CD1c-positive myeloid dendritic cell (primary cell): Measurements from ENCODE around the gene ATP9A.
A peak's percentile ranks its signal among the peaks of the same experiment; 100 is the strongest.
"Not testable (repeated sequence)": the region's sequence is repeated elsewhere in the genome, so short reads cannot be mapped to it uniquely, and the experiment has no call there.

Source experiments
- DNase-seq: peaks from one replicate; pipeline ENCODE4 v3.0.0-alpha.2; 2016; ENCODE audit errors: extremely low spot score

ATP9A gene, protein sequence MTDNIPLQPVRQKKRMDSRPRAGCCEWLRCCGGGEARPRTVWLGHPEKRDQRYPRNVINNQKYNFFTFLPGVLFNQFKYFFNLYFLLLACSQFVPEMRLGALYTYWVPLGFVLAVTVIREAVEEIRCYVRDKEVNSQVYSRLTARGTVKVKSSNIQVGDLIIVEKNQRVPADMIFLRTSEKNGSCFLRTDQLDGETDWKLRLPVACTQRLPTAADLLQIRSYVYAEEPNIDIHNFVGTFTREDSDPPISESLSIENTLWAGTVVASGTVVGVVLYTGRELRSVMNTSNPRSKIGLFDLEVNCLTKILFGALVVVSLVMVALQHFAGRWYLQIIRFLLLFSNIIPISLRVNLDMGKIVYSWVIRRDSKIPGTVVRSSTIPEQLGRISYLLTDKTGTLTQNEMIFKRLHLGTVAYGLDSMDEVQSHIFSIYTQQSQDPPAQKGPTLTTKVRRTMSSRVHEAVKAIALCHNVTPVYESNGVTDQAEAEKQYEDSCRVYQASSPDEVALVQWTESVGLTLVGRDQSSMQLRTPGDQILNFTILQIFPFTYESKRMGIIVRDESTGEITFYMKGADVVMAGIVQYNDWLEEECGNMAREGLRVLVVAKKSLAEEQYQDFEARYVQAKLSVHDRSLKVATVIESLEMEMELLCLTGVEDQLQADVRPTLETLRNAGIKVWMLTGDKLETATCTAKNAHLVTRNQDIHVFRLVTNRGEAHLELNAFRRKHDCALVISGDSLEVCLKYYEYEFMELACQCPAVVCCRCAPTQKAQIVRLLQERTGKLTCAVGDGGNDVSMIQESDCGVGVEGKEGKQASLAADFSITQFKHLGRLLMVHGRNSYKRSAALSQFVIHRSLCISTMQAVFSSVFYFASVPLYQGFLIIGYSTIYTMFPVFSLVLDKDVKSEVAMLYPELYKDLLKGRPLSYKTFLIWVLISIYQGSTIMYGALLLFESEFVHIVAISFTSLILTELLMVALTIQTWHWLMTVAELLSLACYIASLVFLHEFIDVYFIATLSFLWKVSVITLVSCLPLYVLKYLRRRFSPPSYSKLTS

DNA sequence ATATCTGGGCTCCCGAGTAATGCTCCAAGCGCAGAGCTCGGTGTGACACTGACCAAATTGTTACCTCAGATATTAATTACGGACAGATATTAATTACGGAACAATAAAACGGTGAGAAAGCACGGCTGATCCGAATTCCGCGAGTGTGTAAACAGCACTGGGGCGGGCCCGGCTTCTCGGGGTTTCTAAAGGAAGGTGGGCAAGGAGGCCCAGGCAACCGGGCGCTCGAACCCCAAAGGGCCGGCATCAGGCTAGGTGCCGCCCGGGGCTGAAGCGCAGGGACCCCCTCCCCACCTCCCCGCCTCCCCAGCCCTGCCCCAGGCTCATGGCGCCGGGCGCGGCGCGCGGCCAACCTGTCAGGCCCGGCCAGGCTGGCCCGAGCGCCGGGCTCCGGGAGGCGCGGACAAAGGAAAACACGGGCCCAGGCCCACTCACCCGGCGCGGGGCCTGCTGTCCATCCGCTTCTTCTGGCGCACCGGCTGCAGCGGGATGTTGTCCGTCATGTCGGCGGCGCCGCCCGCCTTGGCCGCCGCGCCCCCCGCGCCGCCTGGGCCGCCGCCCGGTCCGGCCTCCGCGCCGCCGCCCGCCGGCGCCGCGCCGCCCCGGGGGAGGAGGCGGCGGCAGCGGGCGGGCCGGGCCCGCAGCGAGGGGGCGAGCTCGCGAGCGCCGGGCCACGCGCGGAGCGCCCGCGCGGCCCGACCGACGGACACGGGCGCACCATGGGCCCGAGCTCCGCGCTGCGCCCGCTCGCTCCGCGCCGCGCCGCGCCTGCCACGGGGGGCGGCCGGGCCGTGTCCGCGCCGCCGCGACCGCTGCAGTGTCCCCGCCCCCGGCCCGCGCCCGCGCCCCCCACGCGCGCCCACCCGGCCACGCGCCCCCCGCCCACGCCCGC lies at the start of gene ATP9A:
TSS of gene ATP9A (minus strand) at position 524 of the 892 bp plus-strand sequence. CDS start at position 503, 21 bp downstream.
- no peak for DNase-seq

DNA sequence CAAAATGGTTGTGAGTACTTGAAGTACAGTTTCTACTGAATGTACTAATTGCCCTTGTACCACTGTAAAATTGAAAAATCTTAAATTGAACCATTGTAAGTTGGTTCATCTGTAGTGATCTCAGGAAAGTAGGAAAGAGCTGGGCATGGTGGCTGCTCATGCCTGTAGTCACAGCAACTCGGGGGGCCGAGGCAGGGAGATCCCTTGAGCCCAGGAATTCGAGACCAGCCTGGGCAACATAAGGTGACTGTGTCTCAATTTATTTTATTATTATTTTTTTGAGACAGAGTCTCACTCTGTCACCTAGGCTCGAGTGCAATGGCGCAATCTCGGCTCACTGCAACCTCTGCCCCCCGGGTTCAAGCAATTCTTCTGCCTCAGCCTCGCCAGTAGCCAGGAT lies 48.7 kb upstream of the ATP9A start:
- not testable (repeated sequence) for DNase-seq

DNA sequence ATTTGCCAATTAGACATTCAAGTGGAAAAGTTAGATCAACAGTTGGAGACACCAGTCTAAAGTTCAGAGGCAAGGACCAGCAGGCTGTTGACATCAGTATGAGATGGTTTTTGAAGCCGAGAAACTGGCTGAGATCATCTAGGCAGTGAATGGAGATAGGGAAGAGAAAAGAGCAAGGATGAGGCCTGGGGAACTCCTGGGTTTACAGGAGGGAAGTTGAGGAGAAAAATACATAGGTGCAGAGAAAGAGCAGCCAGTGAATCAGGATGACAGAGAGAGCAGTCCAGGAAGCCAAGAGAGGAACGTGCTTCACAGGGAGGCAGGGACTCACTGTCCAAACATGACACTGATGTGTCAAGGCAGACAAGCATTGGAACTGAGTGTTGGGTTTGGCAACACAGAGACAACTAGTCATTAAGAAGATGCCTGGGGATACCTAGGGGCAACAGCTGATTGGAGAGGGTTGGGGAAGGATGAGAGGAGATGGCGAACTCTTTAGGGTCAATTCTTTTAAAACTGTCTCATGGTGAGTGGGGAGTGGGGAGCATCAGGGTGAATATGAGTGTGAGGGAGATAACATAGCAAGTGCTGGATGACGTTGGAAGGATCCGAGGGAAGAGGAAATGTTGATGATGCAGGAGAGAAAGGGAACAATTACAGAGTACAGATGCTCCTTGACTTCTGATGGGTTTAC lies 47.3 kb upstream of the ATP9A start:
- DNase-seq: no peak

DNA sequence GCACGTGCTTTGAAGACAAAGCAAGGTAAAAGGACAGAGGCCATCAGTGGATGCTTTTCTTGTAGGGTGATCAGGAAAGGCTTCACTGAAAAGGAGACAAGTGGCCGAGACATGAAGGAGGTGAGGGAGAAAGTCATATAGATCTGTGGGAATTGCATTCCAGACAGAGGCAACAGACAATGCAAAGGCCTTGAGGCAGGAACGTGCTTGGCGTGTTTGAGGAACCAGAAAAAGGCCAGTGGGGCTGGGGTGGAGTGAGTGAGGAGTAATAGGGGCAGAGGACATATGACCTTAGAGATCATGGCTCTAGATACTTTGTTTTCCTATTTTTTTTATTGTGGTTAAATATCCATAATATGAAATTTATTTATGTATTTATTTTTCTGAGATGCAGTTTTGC lies 44.7 kb upstream of the ATP9A start:
- DNase-seq: no peak

DNA sequence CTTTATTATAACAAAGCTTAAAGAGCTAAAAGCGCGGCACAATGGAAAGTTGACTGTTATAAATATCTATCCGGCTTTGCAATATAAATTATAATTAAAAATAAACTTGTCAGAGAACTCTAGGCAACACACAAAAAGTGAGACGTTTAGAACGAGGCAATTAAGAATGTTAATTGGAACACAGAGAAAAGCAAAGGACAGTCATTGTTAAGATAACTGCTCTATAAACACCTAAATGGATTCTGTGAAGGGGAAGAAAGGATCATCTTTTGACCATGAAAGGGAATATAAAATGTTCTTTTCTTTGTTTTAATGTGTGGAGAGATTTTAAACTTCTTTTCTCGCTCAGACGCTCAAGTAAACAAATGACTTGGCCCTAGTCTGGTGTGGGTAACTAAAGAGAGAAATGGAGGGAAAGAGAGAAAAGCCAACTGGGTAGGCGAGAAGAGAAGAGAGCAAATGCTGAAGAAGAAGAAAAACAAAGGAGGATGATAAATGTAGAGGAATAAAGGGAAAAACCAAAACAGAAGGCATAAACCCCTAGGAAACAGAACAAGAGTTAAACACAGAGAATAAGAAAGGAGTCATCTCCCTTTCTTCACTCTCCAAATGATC lies 43.4 kb upstream of the ATP9A start:
- no peak for DNase-seq

DNA sequence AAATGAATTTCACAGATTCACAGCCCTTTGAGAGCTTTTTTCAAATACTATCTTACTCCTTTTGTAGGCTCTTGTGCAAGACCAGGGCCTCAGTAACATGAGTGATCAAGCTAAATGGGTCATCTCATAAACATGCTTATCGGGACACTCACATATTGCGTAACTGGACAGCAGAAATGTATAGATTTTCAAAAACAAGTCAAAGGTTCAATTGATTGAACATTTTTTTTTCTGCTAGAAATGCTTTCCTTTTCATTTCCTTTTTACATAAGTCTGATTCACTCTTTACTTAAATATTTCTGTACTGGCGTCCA lies 42.8 kb upstream of the ATP9A start:
- no peak for DNase-seq

DNA sequence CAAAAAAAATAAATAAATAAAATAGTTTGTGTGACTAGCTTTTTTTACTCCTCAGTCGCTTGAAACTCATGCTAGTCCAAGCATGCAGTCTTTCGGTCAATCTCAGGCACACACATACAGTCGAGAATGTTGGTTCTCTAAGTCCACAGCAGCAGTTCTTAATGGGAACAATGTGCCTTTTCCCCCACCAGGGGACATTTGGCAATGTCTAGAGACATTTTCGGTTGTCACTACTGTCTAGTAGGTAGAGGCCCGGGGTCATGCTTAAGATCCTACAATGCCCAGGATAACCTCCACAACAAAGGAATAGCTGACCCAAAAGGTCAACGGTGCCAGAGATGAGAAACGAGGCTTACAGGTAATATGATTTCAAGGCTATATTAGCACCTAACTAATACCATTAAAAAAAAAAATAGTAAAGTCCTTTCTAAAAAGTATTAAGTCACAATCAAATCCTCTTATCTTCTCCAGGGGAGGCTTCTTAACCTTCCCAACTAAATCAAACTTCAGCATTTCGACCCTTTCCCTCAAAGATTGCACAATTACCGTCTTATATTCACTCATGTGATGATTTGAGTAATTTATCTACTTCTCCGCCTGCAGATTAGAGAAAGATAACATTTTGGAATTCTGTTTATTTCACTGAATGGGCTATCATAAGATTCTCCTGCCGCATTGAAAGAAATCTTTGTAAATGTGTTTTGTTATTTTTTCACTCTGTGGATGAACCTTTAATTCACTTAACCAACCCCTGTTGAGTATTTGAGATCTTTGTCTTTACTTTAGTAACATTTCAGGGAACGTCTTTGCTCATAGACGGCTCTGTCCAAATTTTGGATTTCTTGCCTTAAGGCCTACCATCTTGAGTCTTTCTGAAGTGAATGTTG lies 42.2 kb upstream of the ATP9A start:
- no peak for DNase-seq

DNA sequence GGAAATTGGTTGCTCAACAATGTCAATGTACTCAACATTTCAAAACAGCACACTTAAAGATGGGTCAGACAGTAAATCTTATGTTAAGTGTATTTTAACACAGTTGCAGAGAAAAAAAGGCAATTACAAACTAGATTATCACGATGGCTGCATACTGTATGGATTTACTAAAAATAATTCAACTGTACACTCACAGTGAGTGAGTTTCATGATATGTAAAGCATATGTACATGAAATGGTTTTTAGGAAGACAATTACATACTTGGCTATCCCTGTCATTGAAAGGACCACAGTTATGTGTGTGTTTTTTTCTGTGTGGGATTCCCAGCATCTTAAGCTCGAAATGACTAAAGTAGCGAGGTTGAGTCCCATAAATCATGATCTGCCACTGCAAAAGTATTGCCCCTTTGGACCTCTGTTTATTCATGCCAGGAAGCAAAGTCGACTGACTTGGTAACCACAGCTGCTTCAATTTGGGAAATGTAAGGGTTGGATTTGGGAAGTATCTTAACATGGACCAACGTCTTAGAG lies 39.6 kb upstream of the ATP9A start:
- no peak for DNase-seq

DNA sequence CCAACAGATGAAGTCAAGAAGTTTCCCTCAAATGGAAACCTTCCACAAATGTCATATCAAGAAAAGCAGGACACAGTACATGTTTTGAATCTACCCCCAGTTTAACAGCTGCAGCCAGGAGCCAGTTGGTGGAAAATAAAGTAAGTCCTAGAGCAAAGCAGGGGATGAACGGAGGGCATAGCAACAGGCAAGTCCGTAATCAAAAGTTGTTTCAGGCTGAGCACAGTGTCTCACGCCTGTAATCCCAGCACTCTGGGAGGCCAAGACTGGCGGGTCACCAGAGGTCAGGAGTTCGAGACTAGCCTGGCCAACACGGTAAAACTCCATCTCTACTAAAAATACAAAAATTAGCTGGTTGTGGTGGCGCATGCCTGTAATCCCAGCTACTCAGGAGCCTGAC lies 36.6 kb upstream of the ATP9A start:
- DNase-seq: no peak

DNA sequence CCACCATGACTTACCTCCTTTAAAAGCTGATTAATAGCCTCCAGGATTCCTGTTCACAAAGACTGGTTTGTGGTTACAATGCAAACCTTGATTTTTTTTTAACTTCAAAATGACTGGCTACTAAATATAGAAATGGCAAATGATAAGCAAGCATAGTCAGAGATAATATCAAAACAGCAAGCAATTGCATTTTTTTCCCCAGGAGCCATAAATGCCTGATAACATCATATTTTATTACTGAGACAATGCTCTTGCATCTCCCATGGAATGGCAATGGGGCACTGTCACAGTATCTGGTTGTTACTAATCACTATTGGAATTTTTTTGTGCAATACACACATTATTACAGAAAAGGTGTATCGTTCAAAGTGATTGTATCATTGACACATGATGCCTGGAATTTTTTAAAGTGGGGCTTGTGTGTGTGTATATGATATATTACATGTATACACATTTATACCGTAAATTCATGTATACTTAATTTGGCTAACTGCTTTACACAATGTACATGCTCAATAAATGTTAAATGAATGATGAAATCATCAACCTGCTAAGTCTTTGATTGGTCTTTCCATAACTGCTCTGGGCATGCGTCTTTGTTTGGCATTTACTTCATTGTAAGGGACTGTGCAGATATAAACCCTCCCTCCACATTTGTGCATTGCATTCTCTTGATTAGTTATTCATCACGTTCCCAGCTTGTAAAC lies 35.1 kb upstream of the ATP9A start:
- DNase-seq: no peak

DNA sequence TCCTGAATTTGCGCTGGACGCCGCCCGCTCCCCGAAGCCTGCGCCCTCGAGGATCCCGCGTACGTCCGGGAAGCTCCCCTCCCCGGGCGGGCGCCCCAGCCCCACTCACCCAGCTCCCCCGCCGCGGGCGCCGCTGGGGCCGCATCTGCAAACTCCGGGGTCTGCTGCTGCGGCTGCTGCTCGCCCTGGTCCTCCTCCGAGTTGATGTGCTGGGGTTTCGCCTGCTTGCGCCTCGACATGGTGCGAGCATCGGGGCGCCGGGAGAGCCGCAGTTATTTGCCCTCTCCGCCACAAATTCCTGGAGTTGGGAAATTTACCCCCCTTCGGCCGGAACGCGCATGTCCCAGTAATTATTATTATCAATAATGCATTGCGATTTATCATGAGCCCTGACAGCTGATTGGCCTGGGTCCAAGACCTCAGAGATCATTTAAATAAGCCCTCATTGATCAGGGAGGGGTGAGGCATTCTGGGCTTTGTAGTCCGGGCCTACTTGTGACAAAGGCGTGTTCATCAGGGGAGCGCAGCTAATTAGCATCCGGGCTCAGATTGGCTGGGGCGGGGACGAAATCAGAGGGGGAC lies 34.1 kb upstream of the ATP9A start, which contains the start of gene SALL4:
TSS of gene SALL4 (minus strand) at position 352 of the 582 bp plus-strand sequence. CDS start at position 239, 113 bp downstream.
- no peak for DNase-seq

DNA sequence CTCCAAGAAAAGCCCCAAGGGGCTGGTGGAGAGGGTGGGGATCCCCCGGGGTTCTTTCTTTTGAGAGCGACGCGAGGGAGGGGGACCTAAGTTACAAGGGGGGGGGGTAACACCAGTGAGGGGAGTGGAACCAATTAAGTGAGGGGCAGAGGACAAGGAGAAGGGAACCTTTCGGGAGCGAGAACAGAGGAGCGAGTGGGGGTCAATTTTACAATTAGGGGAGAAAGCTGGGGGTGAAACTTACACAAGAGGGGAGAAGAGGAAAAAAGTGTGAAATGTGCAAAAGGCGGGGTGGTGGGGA lies 33.6 kb upstream of the ATP9A start:
- no peak for DNase-seq

DNA sequence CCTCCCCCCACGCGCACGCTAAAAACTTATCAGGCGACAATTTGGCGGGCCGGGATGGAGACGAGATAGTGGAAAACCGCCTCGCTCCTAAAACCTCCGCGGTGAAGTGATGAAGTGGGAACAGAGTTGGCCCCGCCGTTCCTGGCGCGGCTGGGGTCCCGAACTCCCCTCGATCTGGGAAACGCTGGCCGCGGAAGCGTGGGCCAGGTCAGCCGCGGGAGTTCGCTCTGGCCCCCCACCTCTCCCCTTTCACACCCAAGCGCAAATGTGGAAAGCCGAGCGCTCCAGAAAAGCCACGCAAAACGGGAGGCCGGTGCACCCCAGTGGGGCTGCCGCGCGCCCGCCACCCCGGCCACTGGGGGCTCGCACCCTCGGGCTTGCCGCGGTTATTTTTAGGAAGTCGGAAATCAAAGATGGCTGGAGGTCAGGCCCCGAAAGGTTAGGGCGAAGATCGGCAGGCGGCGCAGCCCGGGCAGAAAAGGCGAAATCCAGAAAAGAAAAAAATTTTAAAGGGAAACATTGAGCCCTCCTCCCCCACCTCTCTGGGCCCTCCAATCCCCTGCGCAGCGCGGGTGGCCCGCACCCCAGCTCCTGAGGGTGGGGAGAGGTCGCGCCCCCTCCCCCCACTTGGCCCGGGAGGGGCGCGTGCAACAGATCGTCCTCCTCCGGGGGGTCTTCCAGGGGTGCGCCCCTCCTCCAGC lies 33.1 kb upstream of the ATP9A start:
- DNase-seq: no peak

DNA sequence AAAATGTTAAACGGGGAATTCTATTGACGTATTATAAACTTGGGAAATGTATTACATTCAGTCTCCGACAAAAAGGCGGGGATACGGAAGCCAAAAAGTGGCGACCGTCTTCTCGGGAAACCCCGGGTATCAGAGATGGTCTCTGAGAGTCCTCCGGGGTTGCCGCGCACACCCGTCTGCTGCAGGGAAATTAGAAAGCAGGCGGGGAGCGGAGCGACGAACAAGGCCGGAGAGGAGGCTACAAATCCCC lies 32.6 kb upstream of the ATP9A start:
- DNase-seq: no peak

DNA sequence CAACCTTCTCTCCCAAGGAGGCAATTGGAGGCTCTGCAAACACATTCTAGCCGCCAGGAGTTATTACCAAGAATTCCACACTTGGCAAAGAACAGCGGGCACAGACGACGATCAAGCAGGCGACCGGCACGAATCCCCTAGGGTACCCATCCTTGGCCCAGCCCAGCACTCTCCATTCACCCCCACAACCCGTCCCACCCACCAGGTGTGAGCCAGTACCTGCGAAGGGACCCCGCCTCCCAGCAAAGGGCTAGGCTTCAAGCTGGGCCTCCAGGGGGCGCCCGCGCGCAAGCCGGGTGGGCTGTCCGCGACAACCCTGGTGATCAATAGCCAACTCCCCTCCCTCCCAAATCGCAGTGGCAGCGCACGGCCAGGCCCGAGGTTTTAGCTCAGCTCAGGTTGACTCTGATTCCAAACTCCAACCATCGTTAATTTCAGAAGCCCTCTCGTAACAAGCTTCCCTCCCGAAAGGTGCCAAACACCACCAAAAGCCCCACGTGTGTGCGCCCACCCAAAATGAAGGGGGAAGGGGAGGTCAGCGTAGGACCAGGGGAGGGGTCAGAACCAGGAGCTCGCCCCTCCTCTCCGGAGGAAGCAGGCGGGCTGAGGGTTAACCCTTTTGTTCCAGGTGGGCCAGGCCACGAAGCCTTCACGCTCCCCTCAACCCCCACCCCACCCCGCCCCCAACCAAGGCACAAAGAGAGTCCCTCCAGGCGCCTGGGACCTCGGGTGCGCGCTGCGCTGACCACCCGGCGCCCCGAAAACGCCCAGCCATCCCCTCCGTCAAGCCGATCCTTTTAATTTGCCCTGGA lies 32.1 kb upstream of the ATP9A start:
- peak; percentile 11 for DNase-seq

DNA sequence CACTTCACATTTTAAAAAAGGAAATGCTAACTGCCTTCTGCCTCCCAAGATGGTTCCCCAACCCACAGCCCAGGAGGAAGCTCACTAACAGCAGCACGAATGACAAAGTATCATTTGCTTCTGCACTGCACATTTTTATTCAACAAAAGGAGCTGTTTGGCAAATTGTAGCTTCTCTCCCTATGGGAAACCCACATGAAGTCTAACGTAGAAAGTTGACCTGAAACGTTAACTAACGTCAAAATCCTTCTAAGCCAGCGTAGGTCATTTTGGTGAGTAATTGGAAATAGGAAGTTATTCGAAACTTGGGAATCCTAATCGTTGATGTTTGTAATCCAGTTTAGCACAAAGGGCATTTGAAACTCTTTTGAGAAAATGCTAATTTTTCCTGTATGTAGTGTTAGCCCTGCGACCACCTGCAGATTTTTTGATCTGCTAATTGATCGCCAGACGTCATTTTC lies 31.2 kb upstream of the ATP9A start:
- DNase-seq: peak; percentile 34

DNA sequence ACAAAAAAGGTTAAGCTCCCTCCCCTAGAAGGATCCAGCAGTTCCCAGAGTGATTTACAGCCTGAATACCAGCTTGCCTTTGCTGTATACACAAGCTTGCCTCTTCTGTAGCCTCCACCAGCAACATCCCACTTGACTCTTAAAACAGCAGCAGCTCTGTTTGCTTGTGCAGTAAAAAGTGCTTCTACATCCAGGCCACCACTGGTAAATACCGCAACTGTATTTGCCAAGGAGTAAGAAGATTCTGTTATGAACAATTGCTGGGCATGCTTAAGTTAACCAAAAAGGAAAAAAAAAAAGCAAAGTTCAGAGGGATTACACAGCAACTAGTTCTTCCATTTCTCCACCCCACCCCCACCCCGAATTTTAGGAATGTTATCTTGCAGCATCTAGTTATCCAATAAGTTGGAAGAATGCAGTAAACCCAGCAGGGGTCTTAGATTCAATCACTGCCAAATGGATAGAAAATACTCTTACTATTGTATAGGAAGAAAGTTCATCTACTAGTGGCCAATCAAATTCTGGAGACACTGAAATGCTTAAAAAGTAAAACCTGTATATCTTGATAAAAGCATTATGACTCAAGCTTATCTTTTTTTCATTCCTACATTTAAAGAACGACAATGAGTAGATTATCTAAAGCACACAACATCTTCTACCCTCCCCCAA lies 29.3 kb upstream of the ATP9A start:
- no peak for DNase-seq
